CD4-positive, alpha-beta T cell (primary cell): Measurements from ENCODE around the gene ZMPSTE24. TPM values are rescaled to one million over a fixed set of nuclear protein-coding genes. Genes with fewer than 3 reads are reported as not detected.

ENCODE experiments used
- ATAC-seq: fragments of 200-7000 bp; cut with Tn5 transposase; one replicate; pipeline ENCODE4 v1.10.0; 2022; ENCODE audit warnings: mild to moderate bottlenecking; ENCODE audit not compliant: poor library complexity
- CTCF ChIA-PET: fragments of 350-600 bp; sonication (Branson Sonifier 250); formaldehyde crosslinking; loops from one replicate; lab custom pipeline; 2021; ENCODE audit warnings: antibody characterized with exemption, inconsistent platforms; lab: Charles Lee
- POLR2A ChIA-PET: fragments of 350-600 bp; sonication (Branson Sonifier 250); formaldehyde crosslinking; loops from one replicate; lab custom pipeline; 2021; ENCODE audit warnings: antibody characterized with exemption, inconsistent platforms; lab: Charles Lee
- DNase-seq, 14 experiments: peaks; one replicate each; pipeline ENCODE4 v3.0.0-alpha.2; 2013 to 2020; ENCODE audit warnings: mixed read lengths in 2 of 14
- H3K27ac ChIP-seq, 2 donors: one replicate each; pipeline versions ENCODE4 v1.5.1 to v1.7.0; 2013; ENCODE audit warnings: low read length in 2 of 2, low read depth in 1 of 2, mild to moderate bottlenecking in 1 of 2
- H3K27me3 ChIP-seq, 2 experiments: 1 replicate in 1 of 2; 2 replicates in 1 of 2; pipeline versions ENCODE4 v1.6.1 to v1.7.0; 2013; ENCODE audit warnings: low read length in 2 of 2, control low read depth in 1 of 2, mild to moderate bottlenecking in 1 of 2, moderate library complexity in 1 of 2; ENCODE audit not compliant: insufficient read depth in 2 of 2, control insufficient read depth in 1 of 2
- H3K36me3 ChIP-seq: one replicate; pipeline ENCODE4 v1.6.1; 2013; ENCODE audit warnings: low read length, control low read depth; ENCODE audit not compliant: insufficient read depth
- H3K4me1 ChIP-seq: one replicate; pipeline ENCODE4 v1.6.1; 2013; ENCODE audit warnings: low read length, control low read depth; ENCODE audit not compliant: insufficient read depth
- H3K4me3 ChIP-seq: one replicate; pipeline ENCODE4 v1.5.1; 2013; ENCODE audit warnings: mild to moderate bottlenecking, low read length, moderate library complexity
- H3K9me3 ChIP-seq, 2 experiments: 1 replicate in 1 of 2; 2 replicates in 1 of 2; pipeline versions ENCODE4 v1.6.1 to v1.7.0; 2013; ENCODE audit warnings: low read length in 2 of 2, mild to moderate bottlenecking in 2 of 2, control low read depth in 1 of 2, moderate library complexity in 1 of 2; ENCODE audit not compliant: control insufficient read depth in 1 of 2, insufficient read depth in 1 of 2
- H3K27ac Mint-ChIP-seq: one replicate; pipeline ENCODE4 v1.8.0; 2020; ENCODE audit warnings: mixed read lengths
- H3K27me3 Mint-ChIP-seq: one replicate; pipeline ENCODE4 v1.8.0; 2021; ENCODE audit warnings: mixed read lengths
- H3K36me3 Mint-ChIP-seq: one replicate; pipeline ENCODE4 v1.8.0; 2021; ENCODE audit warnings: low read depth, mixed read lengths
- H3K4me1 Mint-ChIP-seq: one replicate; pipeline ENCODE4 v1.8.0; 2021; ENCODE audit warnings: low read depth, mixed read lengths
- H3K4me3 Mint-ChIP-seq: one replicate; pipeline ENCODE4 v1.8.0; 2020; ENCODE audit warnings: mild to moderate bottlenecking, mixed read lengths
- H3K9me3 Mint-ChIP-seq: one replicate; pipeline ENCODE4 v1.8.0; 2020; ENCODE audit warnings: mixed read lengths
- intact Hi-C, 2 experiments: fragments of 100-400 bp; cut with DNase I in 1 of 2; cut with micrococcal nuclease in 1 of 2; formaldehyde crosslinking; loops; one replicate each; pipeline versions ENCODE4 v1.15.1 to v1.9.0; 2023 to 2025; cut with DNase I, micrococcal nuclease
- total RNA-seq, 174 experiments: library from RNA in 2 of 174; stranded (reverse) in 2 of 174; gene quantifications; one replicate each; pipeline ENCODE4 v1.2.3 and lab custom pipeline; 2021 to 2026
- TF ChIP-seq, protein P1 (sequence below): fragments of 200-600 bp; IDR thresholded peaks from one replicate; pipeline ENCODE4 v1.8.0; 2022; ENCODE audit warnings: antibody characterized with exemption, mild to moderate bottlenecking

The ZMPSTE24 gene
- total RNA-seq, 2 experiments from 2014 or later, result 8.7 to 8.8 TPM

DNA sequence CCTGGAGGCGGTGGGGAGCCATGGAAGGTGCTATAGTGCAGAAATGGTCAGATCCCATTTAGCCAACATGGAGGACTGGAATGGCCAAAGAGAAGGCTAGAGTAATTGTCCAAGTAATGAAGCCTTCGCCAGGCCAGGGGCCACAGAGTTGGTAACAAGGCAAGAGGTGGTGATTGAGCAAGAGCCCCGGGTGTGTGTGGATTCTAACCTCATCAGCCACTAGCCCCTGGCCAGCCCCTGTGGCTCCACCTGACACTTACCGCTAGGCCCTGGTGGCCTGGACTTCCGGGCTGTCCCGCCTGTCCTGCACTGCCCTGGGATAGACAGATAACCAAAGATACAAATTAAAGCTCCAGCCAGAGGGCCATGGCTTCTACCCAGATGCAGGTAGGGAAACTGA, 49.1 kb downstream of the ZMPSTE24 start:
- H3K4me3 ChIP-seq, result no peak overlapping the region
- no peaks in the 10 kb centered on the region for H3K36me3 ChIP-seq
- no peaks in the 10 kb centered on the region for H3K27me3 ChIP-seq
- ATAC-seq (no peak), DNase-seq (no peak)
- ChIA-PET POLR2A (no interaction called here), CTCF (no interaction called here)
- peaks cover 5% of the 10 kb centered on the region for H3K4me1 ChIP-seq
- H3K27ac ChIP-seq, result no peak overlapping the region
- intact Hi-C loops, result no loop called here
- H3K9me3 ChIP-seq, result no peaks in the 10 kb centered on the region
- Mint-ChIP-seq H3K36me3 (no peaks in the 10 kb centered on the region), H3K4me1 (no peaks in the 10 kb centered on the region), H3K4me3 (no peak overlapping the region), H3K9me3 (no peaks in the 10 kb centered on the region), H3K27ac (no peak overlapping the region), H3K27me3 (no peaks in the 10 kb centered on the region)
- TF ChIP-seq, protein P1, sequence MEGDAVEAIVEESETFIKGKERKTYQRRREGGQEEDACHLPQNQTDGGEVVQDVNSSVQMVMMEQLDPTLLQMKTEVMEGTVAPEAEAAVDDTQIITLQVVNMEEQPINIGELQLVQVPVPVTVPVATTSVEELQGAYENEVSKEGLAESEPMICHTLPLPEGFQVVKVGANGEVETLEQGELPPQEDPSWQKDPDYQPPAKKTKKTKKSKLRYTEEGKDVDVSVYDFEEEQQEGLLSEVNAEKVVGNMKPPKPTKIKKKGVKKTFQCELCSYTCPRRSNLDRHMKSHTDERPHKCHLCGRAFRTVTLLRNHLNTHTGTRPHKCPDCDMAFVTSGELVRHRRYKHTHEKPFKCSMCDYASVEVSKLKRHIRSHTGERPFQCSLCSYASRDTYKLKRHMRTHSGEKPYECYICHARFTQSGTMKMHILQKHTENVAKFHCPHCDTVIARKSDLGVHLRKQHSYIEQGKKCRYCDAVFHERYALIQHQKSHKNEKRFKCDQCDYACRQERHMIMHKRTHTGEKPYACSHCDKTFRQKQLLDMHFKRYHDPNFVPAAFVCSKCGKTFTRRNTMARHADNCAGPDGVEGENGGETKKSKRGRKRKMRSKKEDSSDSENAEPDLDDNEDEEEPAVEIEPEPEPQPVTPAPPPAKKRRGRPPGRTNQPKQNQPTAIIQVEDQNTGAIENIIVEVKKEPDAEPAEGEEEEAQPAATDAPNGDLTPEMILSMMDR, result no peak

DNA sequence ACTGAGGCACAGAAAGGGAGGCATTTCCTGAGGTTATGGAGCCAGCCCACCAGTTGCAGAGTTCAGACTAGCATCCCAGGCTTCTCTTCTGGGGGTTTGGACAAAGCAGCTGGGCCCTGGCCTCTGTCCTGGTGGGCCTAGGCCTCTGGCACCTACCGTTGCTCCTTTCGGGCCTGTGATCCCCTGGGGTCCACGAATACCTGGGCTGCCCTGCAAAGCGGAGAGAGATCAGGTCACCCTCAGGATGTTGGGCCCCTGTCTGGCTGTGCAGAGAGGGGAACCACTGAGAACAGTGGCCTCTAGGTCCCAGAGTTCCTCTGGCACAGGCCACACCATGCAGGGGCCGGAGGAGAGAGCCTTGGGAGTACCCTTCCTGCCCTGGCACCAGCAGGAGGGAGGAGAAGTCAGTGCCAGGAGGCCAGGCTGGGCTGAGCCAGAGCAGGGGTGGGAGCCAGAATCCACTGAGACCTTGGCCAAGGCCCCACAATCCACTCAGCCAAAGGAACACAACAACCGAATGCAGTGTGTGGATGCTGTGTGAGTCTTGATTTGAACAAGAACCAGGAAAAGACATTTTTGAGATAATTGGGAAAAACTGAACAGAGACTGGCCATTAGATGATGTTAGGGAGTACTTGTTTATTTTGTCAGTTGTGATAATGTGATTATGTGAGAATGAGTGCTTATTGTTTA, 50.1 kb downstream of the ZMPSTE24 start:
- H3K4me1 ChIP-seq, result peaks cover 15% of the 10 kb centered on the region
- H3K4me3 ChIP-seq, result no peak overlapping the region
- no peaks in the 10 kb centered on the region for H3K9me3 Mint-ChIP-seq
- H3K36me3 Mint-ChIP-seq, result no peaks in the 10 kb centered on the region
- TF ChIP-seq, protein P1, result no peak
- H3K9me3 ChIP-seq, result no peaks in the 10 kb centered on the region
- CTCF ChIA-PET, result no interaction called here
- no peak for ATAC-seq
- H3K4me3 Mint-ChIP-seq, result no peak overlapping the region
- no peak overlapping the region for H3K27ac ChIP-seq
- H3K27me3 ChIP-seq, result no peaks in the 10 kb centered on the region
- no peaks in the 10 kb centered on the region for H3K27me3 Mint-ChIP-seq
- H3K27ac Mint-ChIP-seq, result no peak overlapping the region
- H3K36me3 ChIP-seq, result no peaks in the 10 kb centered on the region
- DNase-seq, result no peak
- no peaks in the 10 kb centered on the region for H3K4me1 Mint-ChIP-seq
- intact Hi-C loops, result no loop called here
- POLR2A ChIA-PET, result no interaction called here

DNA sequence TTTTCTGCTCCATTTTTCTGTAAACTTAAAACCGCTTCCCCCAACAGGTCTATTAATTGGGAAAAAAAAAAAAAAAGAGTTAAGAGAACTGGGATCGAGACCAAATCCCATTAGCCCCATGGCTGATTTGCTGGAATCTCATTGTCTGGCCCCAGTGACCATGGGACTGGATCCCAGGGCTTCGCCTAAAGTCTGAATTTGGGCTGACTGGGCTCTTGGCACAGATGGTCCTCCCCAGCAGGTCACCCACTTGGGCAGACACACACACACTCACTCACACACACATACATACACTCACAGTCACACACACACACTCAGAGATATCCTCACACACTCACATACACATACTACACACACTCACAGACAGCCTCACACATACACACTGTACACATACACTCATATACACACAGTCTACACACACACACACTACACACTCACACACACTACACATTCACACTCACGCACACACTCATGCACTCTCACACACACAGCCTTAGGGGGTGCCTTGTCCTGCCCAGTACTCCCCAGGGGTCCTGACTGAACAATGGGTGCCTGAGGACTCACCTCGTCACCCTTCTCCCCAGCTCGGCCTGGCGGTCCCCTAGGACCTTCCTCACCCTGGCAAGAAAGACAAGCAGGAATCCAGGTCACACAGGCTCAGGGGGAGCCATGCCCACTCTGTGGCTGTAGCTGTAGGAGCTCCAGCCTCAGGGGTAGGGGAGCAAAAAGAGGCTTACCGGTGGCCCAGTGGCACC, 51.5 kb downstream of the ZMPSTE24 start:
- H3K9me3 Mint-ChIP-seq, result no peaks in the 10 kb centered on the region
- intact Hi-C loops, result no loop called here
- H3K27ac ChIP-seq, result no peak overlapping the region
- H3K4me3 ChIP-seq, result no peak overlapping the region
- H3K27me3 Mint-ChIP-seq, result no peaks in the 10 kb centered on the region
- no peaks in the 10 kb centered on the region for H3K27me3 ChIP-seq
- H3K4me1 ChIP-seq, result peaks cover 21% of the 10 kb centered on the region
- no peak for ATAC-seq
- no peak for DNase-seq
- H3K27ac Mint-ChIP-seq, result no peak overlapping the region
- no peaks in the 10 kb centered on the region for H3K9me3 ChIP-seq
- H3K36me3 ChIP-seq, result no peaks in the 10 kb centered on the region
- no peaks in the 10 kb centered on the region for H3K36me3 Mint-ChIP-seq
- H3K4me3 Mint-ChIP-seq, result no peak overlapping the region
- TF ChIP-seq, protein P1, result no peak
- ChIA-PET CTCF (no interaction called here), POLR2A (no interaction called here)
- peaks cover 3% of the 10 kb centered on the region for H3K4me1 Mint-ChIP-seq
